Parathyroid adenoma (tissue), 2 donors: ENCODE data around the gene HUNK.
"Not testable (repeated sequence)": the region's sequence is repeated elsewhere in the genome, so short reads cannot be mapped to it uniquely, and the experiment has no call there.

Experiments
- H2AFZ ChIP-seq: fragments of 300-600 bp; sonication (generic); one replicate; pipeline ENCODE4 v1.7.0; 2017; ENCODE audit warnings: antibody characterized with exemption, mild to moderate bottlenecking
- H3K27ac ChIP-seq: fragments of 300-600 bp; sonication (generic); one replicate; pipeline ENCODE4 v1.7.0; 2017
- H3K27me3 ChIP-seq: fragments of 300-600 bp; sonication (generic); one replicate; pipeline ENCODE4 v1.7.0; 2017; ENCODE audit warnings: low read length; ENCODE audit not compliant: control insufficient read depth, insufficient read depth
- H3K36me3 ChIP-seq: fragments of 300-600 bp; sonication (generic); one replicate; pipeline ENCODE4 v1.7.0; 2017; ENCODE audit warnings: low read length; ENCODE audit not compliant: control insufficient read depth, insufficient read depth
- H3K4me1 ChIP-seq: fragments of 300-600 bp; sonication (generic); one replicate; pipeline ENCODE4 v1.7.0; 2017; ENCODE audit warnings: control low read depth
- H3K4me2 ChIP-seq: fragments of 300-600 bp; sonication (generic); one replicate; pipeline ENCODE4 v1.7.0; 2017; ENCODE audit warnings: low read length
- H3K4me3 ChIP-seq: fragments of 300-600 bp; sonication (generic); one replicate; pipeline ENCODE4 v1.7.0; 2017; ENCODE audit warnings: low read depth, low read length
- H3K79me2 ChIP-seq: fragments of 300-600 bp; sonication (generic); one replicate; pipeline ENCODE4 v1.7.0; 2017; ENCODE audit warnings: control low read depth
- H3K9ac ChIP-seq: fragments of 300-600 bp; sonication (generic); one replicate; pipeline ENCODE4 v1.7.0; 2017; ENCODE audit warnings: mild to moderate bottlenecking
- H3K9me3 ChIP-seq: fragments of 300-600 bp; sonication (generic); one replicate; pipeline ENCODE4 v1.7.0; 2017; ENCODE audit warnings: low read length; ENCODE audit not compliant: control insufficient read depth
- CTCF ChIP-seq: fragments of 300-600 bp; sonication (generic); IDR thresholded peaks from one replicate; pipeline ENCODE4 v1.7.0; 2017; ENCODE audit warnings: antibody characterized with exemption, mild to moderate bottlenecking
- donor health status: primary hyperparathyroidism.

Gene HUNK

GRCh38 chr21:31946231-31946630 lies 73.4 kb downstream of the HUNK start:
- H3K4me2 ChIP-seq: no peak overlapping the region

GRCh38 chr21:31946876-31947550 lies 74.2 kb downstream of the HUNK start:
- not testable (repeated sequence) for H3K4me1 ChIP-seq, H3K79me2 ChIP-seq, H3K9me3 ChIP-seq, H3K27me3 ChIP-seq, H3K27ac ChIP-seq, H3K4me3 ChIP-seq, H3K4me2 ChIP-seq, H3K9ac ChIP-seq, H3K36me3 ChIP-seq, H2AFZ ChIP-seq

More at GRCh38 chr21:31946231-31946630, 73.4 kb downstream of the HUNK start:
- no peaks in the 10 kb centered on the region for H3K36me3 ChIP-seq
- no peaks in the 10 kb centered on the region for H3K4me1 ChIP-seq
- no peak overlapping the region for H3K4me3 ChIP-seq
- no peak overlapping the region for H3K9ac ChIP-seq
- no peaks in the 10 kb centered on the region for H3K79me2 ChIP-seq
- no peaks in the 10 kb centered on the region for H3K9me3 ChIP-seq
- TF ChIP-seq CTCF: no peak
- H3K27ac ChIP-seq: no peak overlapping the region
- no peak overlapping the region for H2AFZ ChIP-seq
- H3K27me3 ChIP-seq: no peaks in the 10 kb centered on the region

GRCh38 chr21:31948676-31949075 lies 75.9 kb downstream of the HUNK start:
- Histone ChIP-seq H3K27me3 (no peaks in the 10 kb centered on the region), H3K4me3 (no peak overlapping the region), H3K4me2 (peak overlapping the region; percentile 10), H3K9me3 (no peaks in the 10 kb centered on the region), H3K27ac (no peak overlapping the region), H3K9ac (no peak overlapping the region), H3K4me1 (no peaks in the 10 kb centered on the region), H3K79me2 (no peaks in the 10 kb centered on the region), H3K36me3 (no peaks in the 10 kb centered on the region), H2AFZ (no peak overlapping the region)
- no peak for TF ChIP-seq CTCF

- Histone ChIP-seq H3K9me3 (no peaks in the 10 kb centered on the region), H3K4me1 (no peaks in the 10 kb centered on the region), H3K27me3 (no peaks in the 10 kb centered on the region), H3K27ac (no peak overlapping the region), H3K4me3 (no peak overlapping the region), H2AFZ (no peak overlapping the region), H3K4me2 (no peak overlapping the region), H3K9ac (no peak overlapping the region), H3K79me2 (no peaks in the 10 kb centered on the region), H3K36me3 (no peaks in the 10 kb centered on the region)
- no peak for TF ChIP-seq CTCF
These were observed 80.0 kb downstream of the HUNK start for GRCh38 chr21:31952828-31953227.

GRCh38 chr21:31957631-31958030 lies 84.8 kb downstream of the HUNK start:
- TF ChIP-seq CTCF: no peak
- H3K4me2 ChIP-seq: no peak overlapping the region
- H3K9me3 ChIP-seq: no peaks in the 10 kb centered on the region
- no peaks in the 10 kb centered on the region for H3K79me2 ChIP-seq
- no peaks in the 10 kb centered on the region for H3K27me3 ChIP-seq
- H3K36me3 ChIP-seq: no peaks in the 10 kb centered on the region
- H3K4me1 ChIP-seq: no peaks in the 10 kb centered on the region
- no peak overlapping the region for H2AFZ ChIP-seq
- no peak overlapping the region for H3K4me3 ChIP-seq
- no peak overlapping the region for H3K9ac ChIP-seq
- no peak overlapping the region for H3K27ac ChIP-seq
